OCI-LY7 (cell line): ENCODE measurements around the gene ADISSP. TPM values are rescaled to one million over a fixed set of nuclear protein-coding genes. Genes with fewer than 3 reads are reported as not detected.

Experiments
- BruUV-seq: library from RNA; stranded (reverse); fragments of 400-500 nt; replicated peaks from 2 replicates; lab custom pipeline; 2021; lab: Mats Ljungman, UMichigan
- CTCF ChIA-PET: fragments of 300-600 bp; sonication (Branson Sonifier 250); formaldehyde crosslinking; loops from one replicate; lab custom pipeline; 2022; ENCODE audit warnings: antibody characterized with exemption; ENCODE audit not compliant: unreplicated experiment; lab: Charles Lee
- POLR2A ChIA-PET: fragments of 300-600 bp; sonication (Branson Sonifier 250); formaldehyde crosslinking; loops from one replicate; lab custom pipeline; 2022; ENCODE audit warnings: antibody characterized with exemption; lab: Charles Lee
- DNase-seq: peaks from one replicate; pipeline ENCODE4 v3.0.0-alpha.2; 2015; ENCODE audit warnings: low spot score
- H2AFZ ChIP-seq: fragments of 200-600 bp; sonication (generic), shearing (Covaris generic); 2 replicates; pipeline ENCODE4 v1.6.1; 2014; ENCODE audit warnings: mild to moderate bottlenecking, antibody characterized with exemption, low read length, moderate library complexity
- H3K27ac ChIP-seq: fragments of 200-600 bp; sonication (generic); 2 replicates; pipeline ENCODE4 v1.5.1; 2014; ENCODE audit warnings: mixed run types, low read depth, mild to moderate bottlenecking, moderate library complexity, low read length, inconsistent platforms; ENCODE audit not compliant: poor library complexity, severe bottlenecking
- H3K36me3 ChIP-seq: fragments of 200-600 bp; sonication (generic); 2 replicates; pipeline ENCODE4 v1.6.1; 2014; ENCODE audit warnings: mild to moderate bottlenecking, antibody characterized with exemption, low read length, moderate library complexity, mixed read lengths; ENCODE audit not compliant: insufficient read depth
- H3K4me1 ChIP-seq: fragments of 200-600 bp; sonication (generic); 2 replicates; pipeline ENCODE4 v1.5.1; 2014; ENCODE audit warnings: mild to moderate bottlenecking, low read length; ENCODE audit not compliant: insufficient read depth, poor library complexity, severe bottlenecking
- H3K4me2 ChIP-seq: fragments of 200-600 bp; sonication (generic); 2 replicates; pipeline ENCODE4 v1.6.1; 2014; ENCODE audit warnings: mild to moderate bottlenecking, low read length
- H3K4me3 ChIP-seq: fragments of 200-600 bp; sonication (generic); 2 replicates; pipeline ENCODE4 v1.5.1; 2014; ENCODE audit warnings: mild to moderate bottlenecking, low read depth, low read length; ENCODE audit not compliant: poor library complexity, severe bottlenecking
- H3K79me2 ChIP-seq: fragments of 200-600 bp; sonication (generic); 2 replicates; pipeline ENCODE4 v1.6.1; 2016; ENCODE audit warnings: low read depth, mild to moderate bottlenecking, low read length, moderate library complexity, mixed read lengths; ENCODE audit not compliant: insufficient read depth
- H3K9me2 ChIP-seq: fragments of 200-600 bp; sonication (generic); 2 replicates; pipeline ENCODE4 v1.6.1; 2016; ENCODE audit warnings: mild to moderate bottlenecking, low read length, mixed read lengths; ENCODE audit not compliant: insufficient read depth
- H3K9me3 ChIP-seq: fragments of 200-600 bp; sonication (generic); 2 replicates; pipeline ENCODE4 v1.6.1; 2014; ENCODE audit warnings: mild to moderate bottlenecking, mixed run types, low read length, mixed read lengths
- H4K20me1 ChIP-seq: fragments of 200-600 bp; sonication (generic); 2 replicates; pipeline ENCODE4 v1.6.1; 2014; ENCODE audit warnings: mild to moderate bottlenecking, antibody characterized with exemption, low read length, moderate library complexity, mixed read lengths; ENCODE audit not compliant: insufficient read depth
- CTCF ChIP-seq: fragments of 200-600 bp; sonication (generic); conservative IDR thresholded peaks from 2 replicates; pipeline ENCODE4 v1.5.1; 2014; ENCODE audit warnings: mild to moderate bottlenecking, antibody characterized with exemption, low read length, moderate library complexity, mixed read lengths
- EZH2phosphoT487 ChIP-seq: fragments of 200-600 bp; sonication (generic); IDR thresholded peaks from 2 replicates; pipeline ENCODE4 v1.6.1; 2018; ENCODE audit warnings: low read depth, borderline replicate concordance, mild to moderate bottlenecking, mixed run types, antibody characterized with exemption, low read length, moderate library complexity, mixed read lengths
- intact Hi-C: fragments of 100-400 bp; cut with micrococcal nuclease; formaldehyde crosslinking; loops from one replicate; pipeline ENCODE4 v1.10.0; 2022; ENCODE audit not compliant: unreplicated experiment
- total RNA-seq, 2 experiments: library from RNA; depleted of rRNA in 1 of 2; stranded (reverse); fragments of >200 nt in 1 of 2; shearing (Covaris generic) in 1 of 2; gene quantifications; 2 replicates each; pipeline ENCODE4 v1.2.3, GENCODE V29; 2014 to 2022

The ADISSP gene
- total RNA-seq, 2 experiments from 2014 or later: 64.4 to 66.7 TPM

- intact Hi-C loops: no loop called here
- no TSS peak for BruUV-seq
- H3K27ac ChIP-seq: no peak overlapping the region
Measured at GRCh38 chr20:3812975-3813847, 45.7 kb upstream of the ADISSP start.

GRCh38 chr20:3812259-3812681 is 44.7 kb upstream of the ADISSP start:
- Histone ChIP-seq H3K4me3 (no peak overlapping the region), H3K9me2 (no peaks in the 10 kb centered on the region), H3K4me2 (no peak overlapping the region), H3K4me1 (peaks cover 15% of the 10 kb centered on the region), H3K27ac (no peak overlapping the region), H3K36me3 (no peaks in the 10 kb centered on the region), H2AFZ (no peak overlapping the region), H3K79me2 (no peaks in the 10 kb centered on the region), H3K9me3 (no peaks in the 10 kb centered on the region), H4K20me1 (no peaks in the 10 kb centered on the region)
- no TSS peak for BruUV-seq
- no peak for DNase-seq
- ChIA-PET POLR2A (interaction anchor here (0.6 to 1.6 kb wide), 3 partner anchors 12 to 356 kb away, joined by 3 to 4 read pairs (median 3); no protein-coding TSS in a partner anchor), CTCF (no interaction called here)
- intact Hi-C loops: no loop called here
- no peak for TF ChIP-seq CTCF
- no peak for TF ChIP-seq EZH2phosphoT487

More at GRCh38 chr20:3812975-3813847, 45.7 kb upstream of the ADISSP start:
- Histone ChIP-seq H3K4me1 (peaks cover 12% of the 10 kb centered on the region), H3K9me3 (no peaks in the 10 kb centered on the region), H3K4me2 (no peak overlapping the region), H3K79me2 (no peaks in the 10 kb centered on the region), H3K4me3 (no peak overlapping the region), H2AFZ (no peak overlapping the region), H3K9me2 (no peaks in the 10 kb centered on the region), H3K36me3 (no peaks in the 10 kb centered on the region), H4K20me1 (no peaks in the 10 kb centered on the region)
- TF ChIP-seq CTCF (no peak), EZH2phosphoT487 (no peak)
- ChIA-PET POLR2A (interaction anchor here (1.5 to 1.6 kb wide), 2 partner anchors 13 to 32 kb away, joined by 3 to 4 read pairs; no protein-coding TSS in a partner anchor), CTCF (interaction anchor here (0.5 kb wide), 1 partner anchor 68 kb away, joined by 7 read pairs; no protein-coding TSS in a partner anchor)
- no peak for DNase-seq
